GM12891 (cell line): Measurements from ENCODE around the gene OBP2A.

Experiments
- POLR2A ChIP-seq: IDR thresholded peaks from 2 replicates; pipeline ENCODE4 v1.6.1; 2011; ENCODE audit warnings: low read depth, low read length, control low read depth
- POLR2AphosphoS5 ChIP-seq: IDR thresholded peaks from 2 replicates; pipeline ENCODE4 v1.6.1; 2011; ENCODE audit warnings: low read depth, low read length, control low read depth

DNA sequence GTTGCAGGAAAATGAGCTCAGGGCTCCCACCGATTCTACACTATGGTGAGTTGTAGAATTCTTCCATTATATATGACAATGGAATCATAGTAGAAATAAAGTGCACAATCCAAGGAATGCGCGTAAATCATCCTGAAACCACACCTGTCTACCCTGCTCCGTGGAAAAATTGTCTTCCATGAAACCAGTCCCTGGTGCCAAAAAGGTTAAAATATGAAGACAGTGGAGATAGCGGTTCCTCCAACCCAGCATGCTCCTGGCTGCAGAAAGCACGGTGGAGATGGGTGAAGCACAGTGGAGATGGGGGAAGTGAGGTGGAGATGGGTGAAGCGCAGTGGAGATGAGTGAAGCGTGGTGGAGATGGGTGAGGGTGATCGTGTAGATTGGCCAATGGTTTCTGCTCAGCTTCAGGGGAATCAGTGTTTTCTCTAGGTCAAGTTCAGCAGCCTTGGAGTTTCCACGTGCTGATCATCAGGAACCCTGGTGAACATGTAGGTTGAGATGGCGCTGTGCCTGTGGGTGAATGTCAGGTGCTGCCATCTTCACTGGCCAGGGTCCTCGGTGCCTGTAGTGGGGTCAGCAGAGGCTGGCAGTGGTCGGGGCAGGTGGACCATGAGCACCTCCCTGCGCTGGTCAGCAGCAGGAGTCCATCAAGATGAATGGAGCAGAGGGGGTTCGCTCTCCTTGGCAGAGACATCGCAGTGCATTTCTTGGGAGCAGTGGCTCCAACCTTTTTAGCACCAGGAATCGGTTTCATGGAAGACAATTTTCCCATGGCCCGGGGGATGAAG is 35.9 kb downstream of the OBP2A start:
- no peak for TF ChIP-seq POLR2A
- no peak for TF ChIP-seq POLR2AphosphoS5
